Measurements from ENCODE around the gene SLC29A4. TPM values are rescaled to one million over a fixed set of nuclear protein-coding genes. Genes with fewer than 3 reads are reported as not detected.
"Not testable (repeated sequence)": the region's sequence is repeated elsewhere in the genome, so short reads cannot be mapped to it uniquely, and the experiment has no call there.

SLC29A4 gene
- total RNA-seq, 1 donor from 2014 or later, result 2.9 TPM

GRCh38 chr7:5295039-5296014 lies 12.6 kb downstream of the SLC29A4 start:
- ATAC-seq, result no peak

DNA sequence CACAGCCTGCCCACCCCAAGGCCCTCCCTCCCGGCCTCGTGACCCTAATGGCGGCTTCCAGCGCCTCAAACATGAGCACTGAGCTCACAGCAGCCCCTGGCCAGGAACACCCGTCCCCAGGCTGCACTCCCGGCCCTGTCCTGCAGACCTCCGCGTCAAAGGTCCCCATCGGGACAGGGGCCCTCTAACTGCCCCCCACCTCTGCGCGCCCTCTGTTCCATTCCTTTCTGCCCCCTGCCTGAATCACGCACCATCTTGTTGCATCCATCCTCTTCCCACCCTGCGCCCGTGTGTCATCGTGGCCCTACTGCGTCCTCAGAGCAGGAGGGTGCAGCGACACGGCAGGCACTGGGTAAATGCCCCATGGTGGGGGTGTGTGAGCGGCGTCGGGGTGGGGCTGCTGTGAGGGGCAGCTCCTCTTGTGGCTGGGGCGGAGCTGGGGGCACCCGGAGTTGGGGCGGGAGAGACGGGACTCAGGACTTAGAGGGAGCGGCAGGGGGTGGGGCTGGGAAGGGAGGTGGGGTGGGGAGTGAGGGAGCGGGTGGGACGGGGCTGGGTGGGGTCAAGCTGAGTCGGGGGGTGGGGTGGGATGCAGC lies 13.4 kb downstream of the SLC29A4 start:
- ATAC-seq (no peak), DNase-seq (ENCODE audit: low spot score) (no peak)

More at GRCh38 chr7:5295039-5296014, 12.6 kb downstream of the SLC29A4 start:
- DNase-seq (ENCODE audit: low spot score), result no peak

- ATAC-seq (no peak), DNase-seq (ENCODE audit: low spot score) (no peak)
Observed at GRCh38 chr7:5296611-5297226, 14.0 kb downstream of the SLC29A4 start.

DNA sequence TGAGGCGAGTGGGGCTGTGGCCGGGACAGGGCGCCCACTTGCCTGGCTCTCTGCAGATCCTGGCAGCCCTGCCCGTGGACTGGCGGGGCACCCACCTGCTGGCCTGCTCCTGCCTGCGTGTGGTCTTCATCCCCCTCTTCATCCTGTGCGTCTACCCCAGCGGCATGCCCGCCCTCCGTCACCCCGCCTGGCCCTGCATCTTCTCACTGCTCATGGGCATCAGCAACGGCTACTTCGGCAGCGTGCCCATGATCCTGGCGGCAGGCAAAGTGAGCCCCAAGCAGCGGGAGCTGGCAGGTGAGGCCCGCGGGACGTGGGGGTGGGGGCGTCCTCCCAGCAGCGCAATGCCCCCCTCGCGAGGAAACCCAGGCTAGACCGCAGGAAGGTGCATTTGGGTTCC lies 17.6 kb downstream of the SLC29A4 start:
- ATAC-seq (no peak), DNase-seq (ENCODE audit: low spot score) (no peak)

DNA sequence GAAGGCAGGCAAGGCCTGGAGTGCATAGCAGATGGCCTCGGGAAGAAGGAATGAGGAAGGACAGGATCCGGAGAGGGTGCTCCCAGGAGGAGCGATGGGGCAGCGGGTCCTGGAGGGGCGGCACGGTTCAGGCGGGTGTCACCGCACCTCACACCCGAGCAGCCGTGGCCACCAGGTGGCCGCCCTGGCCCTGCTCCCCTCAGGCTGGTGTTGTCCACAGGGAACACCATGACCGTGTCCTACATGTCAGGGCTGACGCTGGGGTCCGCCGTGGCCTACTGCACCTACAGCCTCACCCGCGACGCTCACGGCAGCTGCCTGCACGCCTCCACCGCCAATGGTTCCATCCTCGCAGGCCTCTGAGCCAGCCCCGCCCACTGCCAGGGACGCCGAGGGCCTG lies 19.8 kb downstream of the SLC29A4 start:
- peak; percentile 37 for ATAC-seq
- DNase-seq (ENCODE audit: low spot score), result no peak

DNA sequence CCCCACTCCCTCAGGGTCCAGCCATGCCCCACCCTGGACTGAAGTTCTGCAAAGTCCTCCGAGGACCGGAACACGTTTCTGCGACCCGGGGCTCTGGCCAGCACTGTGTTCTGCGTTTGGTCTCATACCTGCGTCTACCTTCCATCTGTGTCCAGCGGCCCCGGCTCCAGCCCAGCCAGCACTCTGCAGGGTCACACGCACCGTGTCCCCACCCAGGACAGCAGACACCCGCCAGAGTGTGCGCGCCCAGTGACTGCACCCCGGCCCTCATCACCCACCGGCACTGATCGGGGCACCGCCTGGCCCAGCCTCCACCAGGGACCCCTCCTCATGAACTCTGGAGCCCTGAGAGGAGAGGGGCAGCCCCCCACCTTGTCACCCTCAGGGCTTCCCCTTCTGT lies 20.3 kb downstream of the SLC29A4 start:
- DNase-seq (ENCODE audit: low spot score) (no peak), ATAC-seq (peak; percentile 9)

- DNase-seq (ENCODE audit: low spot score) (no peak), ATAC-seq (peak; percentile 24)
Observed at GRCh38 chr7:5303591-5304505, 21.1 kb downstream of the SLC29A4 start.

DNA sequence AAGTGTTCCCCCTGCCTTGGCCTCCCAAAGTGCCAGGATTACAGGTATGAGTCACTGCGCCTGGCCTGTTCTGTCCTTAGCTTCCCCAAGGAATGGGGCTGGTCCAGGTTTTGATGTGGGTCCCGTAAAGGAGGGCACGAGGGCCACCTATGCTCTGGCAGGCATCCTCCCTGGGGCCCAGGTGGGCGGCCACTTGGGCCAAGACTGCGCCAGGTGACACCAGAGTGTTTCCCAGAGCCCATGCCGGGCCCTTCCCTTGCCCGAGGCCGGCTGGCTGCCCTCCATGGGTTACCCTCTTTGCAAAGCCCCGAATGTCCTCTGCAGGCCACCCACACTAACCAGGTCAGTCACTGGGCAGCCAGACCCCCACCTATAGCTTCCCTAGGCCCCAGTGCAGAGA lies 22.3 kb downstream of the SLC29A4 start:
- DNase-seq (ENCODE audit: low spot score); ATAC-seq: not testable (repeated sequence)

- DNase-seq (ENCODE audit: low spot score); ATAC-seq: not testable (repeated sequence)
Observed at GRCh38 chr7:5307221-5308142, 24.7 kb downstream of the SLC29A4 start.

GRCh38 chr7:5309146-5309545 lies 26.4 kb downstream of the SLC29A4 start:
- DNase-seq (ENCODE audit: low spot score), result no peak
- ATAC-seq, result no peak

DNA sequence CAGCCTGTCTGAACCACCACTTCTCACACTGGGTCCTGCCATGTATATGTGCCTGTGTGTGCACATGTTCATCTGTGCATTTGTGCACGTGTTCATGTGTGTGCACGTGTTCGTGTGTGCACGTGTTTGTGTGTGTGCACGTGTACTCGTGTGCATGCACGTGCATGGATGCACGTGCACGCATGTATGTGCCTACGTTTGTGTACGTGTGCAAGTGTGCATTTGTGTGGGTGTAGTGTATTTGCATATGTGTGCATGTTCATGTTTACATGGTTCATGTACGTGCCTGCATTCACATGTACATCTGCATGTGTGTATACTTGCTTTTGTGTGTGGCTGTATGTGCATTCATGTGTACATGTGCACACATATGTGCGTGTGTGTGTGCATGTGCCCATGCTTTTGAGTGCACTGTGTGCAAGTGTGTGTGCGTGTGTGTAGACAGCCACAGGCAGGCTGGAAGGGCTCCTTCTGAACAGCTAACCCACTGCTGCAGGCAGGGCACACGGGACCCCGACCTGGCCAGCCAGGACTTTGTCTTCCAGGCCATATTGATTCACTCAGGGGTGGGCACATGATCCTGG lies 28.2 kb downstream of the SLC29A4 start:
- DNase-seq (ENCODE audit: low spot score) (no peak), ATAC-seq (no peak)

DNA sequence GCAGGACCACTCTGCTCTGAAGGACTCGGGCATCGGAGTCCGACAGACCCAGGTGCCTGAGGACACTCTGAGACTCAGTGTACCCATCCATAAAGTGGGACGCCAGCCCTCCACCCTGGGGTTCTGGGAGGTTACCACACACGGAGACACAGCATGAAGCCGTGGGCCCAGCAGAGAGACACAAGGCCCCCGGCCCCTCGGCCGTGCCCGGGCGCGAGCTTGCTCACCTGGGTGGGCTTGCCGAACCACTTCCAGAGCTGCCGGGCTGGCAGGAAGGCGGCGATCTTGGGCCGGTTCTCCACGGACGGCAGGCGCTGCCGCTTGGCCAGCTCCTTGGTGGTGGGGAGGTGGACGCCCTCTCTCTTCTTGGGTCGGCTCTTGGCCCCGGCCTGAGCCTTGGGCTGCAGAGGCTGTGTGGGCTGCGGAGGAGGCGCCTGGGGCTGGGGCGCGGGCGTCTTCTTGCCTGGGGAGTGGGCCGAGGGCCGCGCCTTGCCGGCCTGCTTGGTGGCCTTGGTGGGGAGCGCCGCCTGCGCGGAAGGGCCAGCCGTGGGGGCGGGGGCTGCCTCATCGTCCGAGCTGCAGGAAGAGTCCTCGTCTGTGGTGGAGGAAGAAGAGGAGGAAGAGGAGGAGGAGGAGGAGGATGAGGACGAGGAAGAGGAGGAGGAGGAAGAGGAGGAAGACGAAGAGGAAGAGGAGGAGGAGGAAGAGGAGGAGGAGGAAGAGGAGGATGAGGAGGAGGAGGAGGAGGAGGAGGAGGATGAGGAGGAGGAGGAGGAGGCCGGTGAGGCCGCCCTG lies 29.7 kb downstream of the SLC29A4 start:
- not testable (repeated sequence) for DNase-seq (ENCODE audit: low spot score); ATAC-seq

GRCh38 chr7:5313076-5313885 lies 30.5 kb downstream of the SLC29A4 start:
- not testable (repeated sequence) for DNase-seq (ENCODE audit: low spot score); ATAC-seq

DNA sequence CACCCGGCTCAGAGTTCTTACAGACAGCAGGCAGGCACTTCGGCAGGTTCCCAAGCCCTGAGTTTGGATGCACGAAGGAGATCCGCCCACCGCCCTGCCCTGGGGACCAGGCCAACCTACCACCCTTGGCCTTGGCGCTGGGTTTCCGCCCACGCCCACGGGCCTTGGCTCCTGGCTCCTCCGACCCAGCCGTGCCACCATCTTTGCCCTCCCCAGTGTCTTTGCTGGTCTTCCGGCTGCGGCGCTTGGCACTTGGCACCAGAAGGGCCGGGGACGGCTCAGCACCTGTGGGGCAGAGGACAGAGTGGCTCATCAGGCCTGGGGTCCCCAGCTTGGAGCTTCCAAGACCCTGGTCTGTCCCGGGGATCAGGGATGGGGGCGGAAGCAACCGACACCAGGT lies 32.1 kb downstream of the SLC29A4 start:
- ATAC-seq, result no peak

GRCh38 chr7:5315761-5316160 lies 33.0 kb downstream of the SLC29A4 start:
- ATAC-seq (no peak), DNase-seq (ENCODE audit: low spot score) (no peak)

More for the DNA sequence above, 32.1 kb downstream of the SLC29A4 start:
- no peak for DNase-seq (ENCODE audit: low spot score)

GRCh38 chr7:5318613-5319012 lies 35.9 kb downstream of the SLC29A4 start:
- not testable (repeated sequence) for ATAC-seq; DNase-seq (ENCODE audit: low spot score)

GRCh38 chr7:5320391-5320790 lies 37.6 kb downstream of the SLC29A4 start:
- ATAC-seq (no peak), DNase-seq (ENCODE audit: low spot score) (no peak)
